CD14-positive monocyte (primary cell): ENCODE data around the gene POLR3E. TPM values are rescaled to one million over a fixed set of nuclear protein-coding genes. Genes with fewer than 3 reads are reported as not detected.

Experiments
- DNase-seq, 3 donors: peaks; one replicate each; pipeline ENCODE4 v3.0.0-alpha.2; 2011 to 2022
- H2AFZ ChIP-seq: 2 replicates; pipeline ENCODE4 v1.6.0; 2012; ENCODE audit warnings: mild to moderate bottlenecking, low read depth, low read length, inconsistent platforms; ENCODE audit not compliant: insufficient read depth, poor library complexity, severe bottlenecking
- H3K27ac ChIP-seq, 2 donors: 1 replicate in 1 of 2; 2 replicates in 1 of 2; pipeline ENCODE4 v1.5.1; 2012 to 2013; ENCODE audit warnings: low read length in 2 of 2, control low read depth in 1 of 2, inconsistent platforms in 1 of 2, low read depth in 1 of 2, mild to moderate bottlenecking in 1 of 2
- H3K27me3 ChIP-seq, 2 donors: one replicate each; pipeline versions ENCODE4 v1.6.0 to v1.6.1; 2011 to 2013; ENCODE audit warnings: low read length in 2 of 2; ENCODE audit not compliant: control insufficient read depth in 2 of 2, insufficient read depth in 2 of 2
- H3K36me3 ChIP-seq, 2 donors: replicated peaks in 1 of 2; 1 replicate in 1 of 2; 2 replicates in 1 of 2; pipeline versions ENCODE4 v1.5.1 to v1.6.1; 2012 to 2013; ENCODE audit warnings: low read length in 2 of 2, control low read depth in 1 of 2, inconsistent platforms in 1 of 2, mild to moderate bottlenecking in 1 of 2; ENCODE audit not compliant: insufficient read depth in 2 of 2, control insufficient read depth in 1 of 2
- H3K4me1 ChIP-seq, 2 donors: 1 replicate in 1 of 2; 2 replicates in 1 of 2; pipeline versions ENCODE4 v1.5.1 to v1.6.1; 2012 to 2013; ENCODE audit warnings: low read length in 2 of 2, control low read depth in 1 of 2, inconsistent platforms in 1 of 2, mild to moderate bottlenecking in 1 of 2, moderate library complexity in 1 of 2; ENCODE audit not compliant: insufficient read depth in 2 of 2, control insufficient read depth in 1 of 2
- H3K4me2 ChIP-seq: replicated peaks from 2 replicates; pipeline ENCODE3; 2012; ENCODE audit warnings: low read length, moderate library complexity, mild to moderate bottlenecking; ENCODE audit not compliant: poor library complexity, severe bottlenecking; ENCODE audit errors: extremely low read depth
- H3K4me3 ChIP-seq, 3 experiments: fragments of 200-600 bp in 1 of 3; sonication (generic) in 1 of 3; replicated peaks in 1 of 3; 1 replicate in 2 of 3; 2 replicates in 1 of 3; pipeline ENCODE4 v1.5.1; 2011 to 2013; ENCODE audit warnings: low read length in 3 of 3, mild to moderate bottlenecking in 3 of 3, control low read depth in 2 of 3, low read depth in 2 of 3, inconsistent platforms in 1 of 3, moderate library complexity in 1 of 3
- H3K79me2 ChIP-seq: 2 replicates; pipeline ENCODE4 v1.6.0; 2012; ENCODE audit warnings: mild to moderate bottlenecking, control low read depth, inconsistent platforms, low read length, moderate library complexity; ENCODE audit not compliant: insufficient read depth
- H3K9ac ChIP-seq: 2 replicates; pipeline ENCODE4 v1.6.0; 2017; ENCODE audit warnings: low read length, mild to moderate bottlenecking; ENCODE audit not compliant: insufficient read depth, poor library complexity, severe bottlenecking
- H3K9me3 ChIP-seq, 2 donors: replicated peaks in 1 of 2; 1 replicate in 1 of 2; 2 replicates in 1 of 2; pipeline versions ENCODE4 v1.5.1 to v1.6.1; 2012 to 2013; ENCODE audit warnings: low read length in 2 of 2, control low read depth in 1 of 2; ENCODE audit not compliant: control insufficient read depth in 1 of 2, insufficient read depth in 1 of 2
- H4K20me1 ChIP-seq: 2 replicates; pipeline ENCODE4 v1.6.0; 2012; ENCODE audit warnings: mild to moderate bottlenecking, low read length, control low read depth, moderate library complexity; ENCODE audit not compliant: insufficient read depth
- H3K27ac Mint-ChIP-seq, 7 donors: one replicate each; pipeline ENCODE4 v1.8.0; 2020; ENCODE audit warnings: mild to moderate bottlenecking in 7 of 7, mixed read lengths in 7 of 7, moderate library complexity in 6 of 7, inconsistent platforms in 2 of 7
- H3K27me3 Mint-ChIP-seq, 3 donors: one replicate each; pipeline ENCODE4 v1.8.0; 2021 to 2022; ENCODE audit warnings: low read depth in 3 of 3, mild to moderate bottlenecking in 3 of 3, mixed read lengths in 3 of 3, moderate library complexity in 3 of 3, inconsistent platforms in 1 of 3
- H3K36me3 Mint-ChIP-seq, 2 donors: one replicate each; pipeline ENCODE4 v1.8.0; 2020; ENCODE audit warnings: mixed read lengths in 2 of 2, inconsistent platforms in 1 of 2, mild to moderate bottlenecking in 1 of 2
- H3K4me1 Mint-ChIP-seq: one replicate; pipeline ENCODE4 v1.8.0; 2020; ENCODE audit warnings: mild to moderate bottlenecking, mixed read lengths
- H3K4me3 Mint-ChIP-seq, 2 donors: one replicate each; pipeline ENCODE4 v1.8.0; 2020; ENCODE audit warnings: mild to moderate bottlenecking in 2 of 2, mixed read lengths in 2 of 2, moderate library complexity in 1 of 2
- H3K9me3 Mint-ChIP-seq, 7 donors: one replicate each; pipeline ENCODE4 v1.8.0; 2020 to 2022; ENCODE audit warnings: mixed read lengths in 7 of 7, mild to moderate bottlenecking in 6 of 7, moderate library complexity in 6 of 7, inconsistent platforms in 2 of 7
- CTCF ChIP-seq: fragments of 200-600 bp; IDR thresholded peaks from one replicate; pipeline ENCODE4 v1.8.0; 2022; ENCODE audit warnings: antibody characterized with exemption, mild to moderate bottlenecking
- WGBS: methylation state at CpG from one replicate; pipeline ENCODE4 v1.1.5; 2013; ENCODE audit warnings: missing lambda C conversion rate; ENCODE audit not compliant: insufficient coverage; 5-methylcytosine and 5-hydroxymethylcytosine counted together
- intact Hi-C, 2 donors: fragments of 100-400 bp; cut with micrococcal nuclease; formaldehyde crosslinking; loops; one replicate each; pipeline versions ENCODE4 v1.15.0 to v1.15.1; 2023
- polyA plus RNA-seq, 3 donors: library from polyadenylated mRNA; depleted of rRNA in 1 of 3; unstranded in 2 of 3; stranded (reverse) in 1 of 3; fragments of 300-500 nt in 2 of 3; fragments of >200 nt in 1 of 3; fragmentation: Illumina TruSeq in 2 of 3; gene quantifications; 1 replicate in 2 of 3; 2 replicates in 1 of 3; pipeline ENCODE4 v1.2.3, GENCODE V29; 2012 to 2021

The POLR3E gene
- polyA plus RNA-seq, 3 donors, result 4.1 to 34.6 (median 5.7) TPM

GRCh38 chr16:22359679-22360078 lies 62.5 kb downstream of the POLR3E start:
- no peak overlapping the region for H3K4me3 Mint-ChIP-seq
- H3K4me1 ChIP-seq, result peaks cover 8 to 12% of the 10 kb centered on the region in 2 donors

DNA sequence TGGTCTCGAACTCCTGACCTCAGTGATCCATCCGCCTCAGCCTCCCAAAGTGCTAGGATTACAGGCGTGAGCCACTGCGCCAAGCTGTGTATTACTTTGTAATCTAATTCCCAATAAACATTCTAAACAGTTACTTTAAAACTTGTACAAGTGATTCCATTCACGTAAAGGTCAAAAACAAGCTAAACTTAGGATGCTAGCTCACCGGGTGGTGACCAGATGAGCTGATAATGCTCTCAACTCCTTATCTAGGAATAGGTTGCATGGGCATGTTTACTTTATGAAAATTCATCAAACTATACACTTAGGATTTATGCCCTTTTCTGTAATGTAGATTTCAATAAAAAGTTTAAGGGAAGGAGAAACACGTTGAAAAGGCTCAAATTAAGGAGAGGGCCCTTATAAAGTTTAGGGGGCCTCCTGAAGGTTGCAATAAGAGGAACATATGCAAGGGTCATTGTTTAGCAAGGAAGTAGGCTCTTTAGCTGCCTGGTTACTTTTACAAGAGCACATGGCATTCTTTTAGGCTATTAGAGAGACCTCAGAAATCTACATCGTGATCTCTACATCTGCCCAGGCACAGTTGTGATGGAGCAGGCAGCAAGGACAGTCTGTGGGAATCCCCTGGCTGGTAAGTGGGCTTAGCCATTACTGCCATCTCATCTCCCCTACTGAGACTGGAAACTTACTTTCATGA lies 63.9 kb downstream of the POLR3E start:
- Histone ChIP-seq H3K27ac (no peak overlapping the region), H4K20me1 (no peaks in the 10 kb centered on the region), H3K4me2 (no peak overlapping the region), H3K4me1 (no peaks in the 10 kb centered on the region), H3K79me2 (peaks cover 9% of the 10 kb centered on the region), H2AFZ (no peak overlapping the region), H3K27me3 (no peaks in the 10 kb centered on the region), H3K36me3 (peaks cover 17 to 30% of the 10 kb centered on the region in 2 donors), H3K9ac (no peak overlapping the region), H3K4me3 (no peak overlapping the region), H3K9me3 (no peaks in the 10 kb centered on the region)
- WGBS, result 94% methylated on average over 4 of the region's 8 CpGs
- Mint-ChIP-seq H3K4me3 (no peak overlapping the region), H3K36me3 (peaks cover 29 to 34% of the 10 kb centered on the region in 2 donors), H3K27me3 (no peaks in the 10 kb centered on the region), H3K9me3 (peaks cover 0 to under 1% (median 0%) of the 10 kb centered on the region in 7 donors), H3K4me1 (no peaks in the 10 kb centered on the region), H3K27ac (no peak overlapping the region)
- no peak for DNase-seq
- intact Hi-C loops, result no loop called here
- TF ChIP-seq CTCF, result no peak

More at GRCh38 chr16:22359679-22360078, 62.5 kb downstream of the POLR3E start:
- Mint-ChIP-seq H3K27me3 (no peaks in the 10 kb centered on the region), H3K36me3 (peaks cover 26 to 28% of the 10 kb centered on the region in 2 donors), H3K27ac (no peak overlapping the region), H3K4me1 (peaks cover 10% of the 10 kb centered on the region), H3K9me3 (no peaks in the 10 kb centered on the region)
- Histone ChIP-seq H2AFZ (no peak overlapping the region), H3K27me3 (no peaks in the 10 kb centered on the region), H3K79me2 (no peaks in the 10 kb centered on the region), H4K20me1 (no peaks in the 10 kb centered on the region), H3K9ac (no peak overlapping the region), H3K9me3 (no peaks in the 10 kb centered on the region), H3K4me3 (no peak overlapping the region), H3K27ac (no peak overlapping the region), H3K4me2 (no peak overlapping the region), H3K36me3 (peaks cover 16 to 26% of the 10 kb centered on the region in 2 donors)
- intact Hi-C loops, result no loop called here
- TF ChIP-seq CTCF, result no peak
- DNase-seq, result no peak
